HEK293 (cell line): ENCODE data around the gene RBP4.
A peak's percentile ranks its signal among the peaks of the same experiment; 100 is the strongest.

ENCODE experiments used
- GLIS1 ChIP-seq: fragments of 450-650 bp; formaldehyde crosslinking; IDR thresholded peaks from 2 replicates; pipeline ENCODE4 v1.5.1; 2016; ENCODE audit warnings: missing biosample characterization, missing genetic modification characterization
- KLF16 ChIP-seq: fragments of 450-650 bp; formaldehyde crosslinking; IDR thresholded peaks from 2 replicates; pipeline ENCODE4 v1.5.1; 2017; ENCODE audit warnings: missing biosample characterization, missing genetic modification characterization
- KLF7 ChIP-seq: fragments of 450-650 bp; formaldehyde crosslinking; IDR thresholded peaks from 2 replicates; pipeline ENCODE4 v1.5.1; 2016; ENCODE audit warnings: missing biosample characterization, missing genetic modification characterization, borderline replicate concordance
- KLF9 ChIP-seq: fragments of 450-650 bp; formaldehyde crosslinking; IDR thresholded peaks from 2 replicates; pipeline ENCODE4 v1.5.1; 2016; ENCODE audit warnings: missing biosample characterization, missing genetic modification characterization, low read depth
- SALL2 ChIP-seq: fragments of 450-650 bp; formaldehyde crosslinking; IDR thresholded peaks from 2 replicates; pipeline ENCODE4 v1.5.0; 2017; ENCODE audit warnings: missing biosample characterization, mild to moderate bottlenecking, missing genetic modification characterization, borderline replicate concordance
- TRIM28 ChIP-seq: IDR thresholded peaks from 2 replicates; pipeline ENCODE4 v1.6.1; 2011; ENCODE audit warnings: low read length, control low read depth, borderline replicate concordance
- YY2 ChIP-seq: fragments of 450-650 bp; formaldehyde crosslinking; IDR thresholded peaks from 2 replicates; pipeline ENCODE4 v1.5.1; 2016; ENCODE audit warnings: missing biosample characterization, missing genetic modification characterization
- ZIC2 ChIP-seq: fragments of 450-650 bp; formaldehyde crosslinking; IDR thresholded peaks from 2 replicates; pipeline ENCODE4 v1.5.1; 2016; ENCODE audit warnings: missing biosample characterization, missing genetic modification characterization
- ZNF114 ChIP-seq: fragments of 450-650 bp; formaldehyde crosslinking; IDR thresholded peaks from 2 replicates; pipeline ENCODE4 v1.5.0; 2017; ENCODE audit warnings: missing biosample characterization, missing genetic modification characterization
- ZNF2 ChIP-seq: fragments of 450-650 bp; formaldehyde crosslinking; IDR thresholded peaks from 2 replicates; pipeline ENCODE4 v1.5.1; 2016; ENCODE audit warnings: missing biosample characterization, missing genetic modification characterization
- ZNF223 ChIP-seq: fragments of 450-650 bp; formaldehyde crosslinking; IDR thresholded peaks from 2 replicates; pipeline ENCODE4 v1.5.1; 2016; ENCODE audit warnings: missing biosample characterization, missing genetic modification characterization
- ZNF350 ChIP-seq: fragments of 450-650 bp; formaldehyde crosslinking; IDR thresholded peaks from 2 replicates; pipeline ENCODE4 v1.5.0; 2017; ENCODE audit warnings: missing biosample characterization, mild to moderate bottlenecking, missing genetic modification characterization
- ZNF391 ChIP-seq: fragments of 450-650 bp; formaldehyde crosslinking; IDR thresholded peaks from 2 replicates; pipeline ENCODE4 v1.5.1; 2016; ENCODE audit warnings: low read depth, missing biosample characterization, missing genetic modification characterization, borderline replicate concordance
- ZNF426 ChIP-seq: fragments of 450-650 bp; formaldehyde crosslinking; IDR thresholded peaks from 2 replicates; pipeline ENCODE4 v1.5.1; 2017; ENCODE audit warnings: missing biosample characterization, missing genetic modification characterization, mild to moderate bottlenecking, inconsistent platforms, moderate library complexity
- ZNF510 ChIP-seq: fragments of 450-650 bp; formaldehyde crosslinking; IDR thresholded peaks from 2 replicates; pipeline ENCODE4 v1.5.1; 2018; ENCODE audit warnings: mild to moderate bottlenecking, missing genetic modification characterization, missing biosample characterization; ENCODE audit not compliant: insufficient replicate concordance
- ZNF521 ChIP-seq: fragments of 450-650 bp; formaldehyde crosslinking; IDR thresholded peaks from 2 replicates; pipeline ENCODE4 v1.5.1; 2017; ENCODE audit warnings: missing biosample characterization, mild to moderate bottlenecking, missing genetic modification characterization
- ZNF600 ChIP-seq: fragments of 450-650 bp; formaldehyde crosslinking; IDR thresholded peaks from 2 replicates; pipeline ENCODE4 v1.5.1; 2016; ENCODE audit warnings: missing biosample characterization, missing genetic modification characterization
- ZNF629 ChIP-seq: fragments of 450-650 bp; formaldehyde crosslinking; IDR thresholded peaks from 2 replicates; pipeline ENCODE4 v1.5.1; 2017; ENCODE audit warnings: missing biosample characterization, missing genetic modification characterization
- ZNF654 ChIP-seq: fragments of 450-650 bp; formaldehyde crosslinking; IDR thresholded peaks from 2 replicates; pipeline ENCODE4 v1.5.1; 2016; ENCODE audit warnings: low read depth, missing biosample characterization, missing genetic modification characterization
- ZNF660 ChIP-seq: fragments of 450-650 bp; IDR thresholded peaks from 2 replicates; pipeline ENCODE4 v1.5.1; 2018; ENCODE audit warnings: missing biosample characterization, mild to moderate bottlenecking, missing genetic modification characterization
- ZNF707 ChIP-seq: fragments of 450-650 bp; formaldehyde crosslinking; IDR thresholded peaks from 2 replicates; pipeline ENCODE4 v1.5.1; 2016; ENCODE audit warnings: missing biosample characterization, missing genetic modification characterization
- ZNF768 ChIP-seq: fragments of 450-650 bp; formaldehyde crosslinking; IDR thresholded peaks from 2 replicates; pipeline ENCODE4 v1.5.1; 2018; ENCODE audit warnings: missing biosample characterization, mild to moderate bottlenecking, missing genetic modification characterization
- ZNF785 ChIP-seq: fragments of 450-650 bp; formaldehyde crosslinking; IDR thresholded peaks from 2 replicates; pipeline ENCODE4 v1.5.1; 2016; ENCODE audit warnings: missing biosample characterization, missing genetic modification characterization
- TF ChIP-seq, protein P1 (sequence below): fragments of 450-650 bp; formaldehyde crosslinking; IDR thresholded peaks from 2 replicates; pipeline ENCODE4 v1.5.1; 2017; ENCODE audit warnings: missing biosample characterization, mild to moderate bottlenecking, missing genetic modification characterization, moderate library complexity
- TF ChIP-seq, protein P2 (sequence below): fragments of 450-650 bp; formaldehyde crosslinking; IDR thresholded peaks from 2 replicates; pipeline ENCODE4 v1.5.1; 2016; ENCODE audit warnings: missing biosample characterization, missing genetic modification characterization, low read depth
- TF ChIP-seq, protein P3 (sequence below): fragments of 450-650 bp; formaldehyde crosslinking; IDR thresholded peaks from 2 replicates; pipeline ENCODE4 v1.5.1; 2017; ENCODE audit warnings: missing biosample characterization, missing genetic modification characterization
- TF ChIP-seq, protein P4 (sequence below): fragments of 450-650 bp; formaldehyde crosslinking; IDR thresholded peaks from 2 replicates; pipeline ENCODE4 v1.5.1; 2016; ENCODE audit warnings: missing biosample characterization, missing genetic modification characterization, borderline replicate concordance
- TF ChIP-seq, protein P5 (sequence below): fragments of 450-650 bp; formaldehyde crosslinking; IDR thresholded peaks from 2 replicates; pipeline ENCODE4 v1.5.1; 2016; ENCODE audit warnings: missing biosample characterization, missing genetic modification characterization

The RBP4 gene

DNA sequence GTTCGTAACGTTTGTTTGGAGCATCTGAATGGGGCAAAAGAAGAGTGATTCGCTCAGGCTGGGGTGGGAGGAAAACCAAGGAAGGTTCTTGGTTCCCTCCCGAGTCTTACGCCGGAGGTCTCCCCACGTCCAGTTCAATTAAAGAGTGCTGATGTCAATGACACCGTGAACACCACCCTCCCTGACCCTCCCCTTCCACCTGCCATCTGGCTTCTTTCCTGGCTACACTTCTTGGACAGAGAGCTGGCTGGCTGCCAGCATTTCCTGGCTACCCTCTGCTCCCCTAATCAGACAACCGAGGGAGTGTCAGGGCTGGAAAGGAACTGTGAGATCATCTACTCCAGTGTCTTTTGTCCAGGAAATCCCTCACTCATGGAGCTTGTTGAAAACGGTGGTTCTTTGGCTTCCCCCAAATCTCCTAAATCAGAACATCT lies 58.7 kb downstream of the RBP4 start (continued):
- TF ChIP-seq, protein P1, sequence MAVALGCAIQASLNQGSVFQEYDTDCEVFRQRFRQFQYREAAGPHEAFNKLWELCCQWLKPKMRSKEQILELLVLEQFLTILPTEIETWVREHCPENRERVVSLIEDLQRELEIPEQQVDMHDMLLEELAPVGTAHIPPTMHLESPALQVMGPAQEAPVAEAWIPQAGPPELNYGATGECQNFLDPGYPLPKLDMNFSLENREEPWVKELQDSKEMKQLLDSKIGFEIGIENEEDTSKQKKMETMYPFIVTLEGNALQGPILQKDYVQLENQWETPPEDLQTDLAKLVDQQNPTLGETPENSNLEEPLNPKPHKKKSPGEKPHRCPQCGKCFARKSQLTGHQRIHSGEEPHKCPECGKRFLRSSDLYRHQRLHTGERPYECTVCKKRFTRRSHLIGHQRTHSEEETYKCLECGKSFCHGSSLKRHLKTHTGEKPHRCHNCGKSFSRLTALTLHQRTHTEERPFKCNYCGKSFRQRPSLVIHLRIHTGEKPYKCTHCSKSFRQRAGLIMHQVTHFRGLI, result no peak
- TF ChIP-seq ZNF600 (tag by site-specific recombination), result peak; percentile 66
- TF ChIP-seq ZNF660 (tag by site-specific recombination), result peak; percentile 96
- no peak for TF ChIP-seq KLF16
- TF ChIP-seq, protein P2, sequence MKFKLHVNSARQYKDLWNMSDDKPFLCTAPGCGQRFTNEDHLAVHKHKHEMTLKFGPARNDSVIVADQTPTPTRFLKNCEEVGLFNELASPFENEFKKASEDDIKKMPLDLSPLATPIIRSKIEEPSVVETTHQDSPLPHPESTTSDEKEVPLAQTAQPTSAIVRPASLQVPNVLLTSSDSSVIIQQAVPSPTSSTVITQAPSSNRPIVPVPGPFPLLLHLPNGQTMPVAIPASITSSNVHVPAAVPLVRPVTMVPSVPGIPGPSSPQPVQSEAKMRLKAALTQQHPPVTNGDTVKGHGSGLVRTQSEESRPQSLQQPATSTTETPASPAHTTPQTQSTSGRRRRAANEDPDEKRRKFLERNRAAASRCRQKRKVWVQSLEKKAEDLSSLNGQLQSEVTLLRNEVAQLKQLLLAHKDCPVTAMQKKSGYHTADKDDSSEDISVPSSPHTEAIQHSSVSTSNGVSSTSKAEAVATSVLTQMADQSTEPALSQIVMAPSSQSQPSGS (tag by site-specific recombination), result no peak
- 0 out of 2 replicates have a peak, but pooled peaks have one; percentile 13 for TF ChIP-seq ZNF2 (tag by site-specific recombination)
- no peak for TF ChIP-seq ZNF223 (tag by site-specific recombination)
- no peak for TF ChIP-seq ZNF521
- no peak for TF ChIP-seq ZNF785 (tag by site-specific recombination)
- TF ChIP-seq ZNF426, result no peak
- no peak for TF ChIP-seq ZNF768 (tag by site-specific recombination)
- TF ChIP-seq KLF7 (tag by site-specific recombination), result no peak
- TF ChIP-seq ZNF707 (tag by site-specific recombination), result no peak
- TF ChIP-seq, protein P3, sequence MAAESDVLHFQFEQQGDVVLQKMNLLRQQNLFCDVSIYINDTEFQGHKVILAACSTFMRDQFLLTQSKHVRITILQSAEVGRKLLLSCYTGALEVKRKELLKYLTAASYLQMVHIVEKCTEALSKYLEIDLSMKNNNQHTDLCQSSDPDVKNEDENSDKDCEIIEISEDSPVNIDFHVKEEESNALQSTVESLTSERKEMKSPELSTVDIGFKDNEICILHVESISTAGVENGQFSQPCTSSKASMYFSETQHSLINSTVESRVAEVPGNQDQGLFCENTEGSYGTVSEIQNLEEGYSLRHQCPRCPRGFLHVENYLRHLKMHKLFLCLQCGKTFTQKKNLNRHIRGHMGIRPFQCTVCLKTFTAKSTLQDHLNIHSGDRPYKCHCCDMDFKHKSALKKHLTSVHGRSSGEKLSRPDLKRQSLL, result no peak
- no peak for TF ChIP-seq YY2 (tag by site-specific recombination)
- TF ChIP-seq ZIC2, result no peak
- TF ChIP-seq ZNF510, result no peak
- peak; percentile 50; the same call in 1 of the 2 replicates for TF ChIP-seq ZNF629 (tag by site-specific recombination)
- TF ChIP-seq TRIM28, result no peak
- no peak for TF ChIP-seq KLF9 (tag by site-specific recombination)
- no peak for TF ChIP-seq SALL2
- TF ChIP-seq, protein P4, sequence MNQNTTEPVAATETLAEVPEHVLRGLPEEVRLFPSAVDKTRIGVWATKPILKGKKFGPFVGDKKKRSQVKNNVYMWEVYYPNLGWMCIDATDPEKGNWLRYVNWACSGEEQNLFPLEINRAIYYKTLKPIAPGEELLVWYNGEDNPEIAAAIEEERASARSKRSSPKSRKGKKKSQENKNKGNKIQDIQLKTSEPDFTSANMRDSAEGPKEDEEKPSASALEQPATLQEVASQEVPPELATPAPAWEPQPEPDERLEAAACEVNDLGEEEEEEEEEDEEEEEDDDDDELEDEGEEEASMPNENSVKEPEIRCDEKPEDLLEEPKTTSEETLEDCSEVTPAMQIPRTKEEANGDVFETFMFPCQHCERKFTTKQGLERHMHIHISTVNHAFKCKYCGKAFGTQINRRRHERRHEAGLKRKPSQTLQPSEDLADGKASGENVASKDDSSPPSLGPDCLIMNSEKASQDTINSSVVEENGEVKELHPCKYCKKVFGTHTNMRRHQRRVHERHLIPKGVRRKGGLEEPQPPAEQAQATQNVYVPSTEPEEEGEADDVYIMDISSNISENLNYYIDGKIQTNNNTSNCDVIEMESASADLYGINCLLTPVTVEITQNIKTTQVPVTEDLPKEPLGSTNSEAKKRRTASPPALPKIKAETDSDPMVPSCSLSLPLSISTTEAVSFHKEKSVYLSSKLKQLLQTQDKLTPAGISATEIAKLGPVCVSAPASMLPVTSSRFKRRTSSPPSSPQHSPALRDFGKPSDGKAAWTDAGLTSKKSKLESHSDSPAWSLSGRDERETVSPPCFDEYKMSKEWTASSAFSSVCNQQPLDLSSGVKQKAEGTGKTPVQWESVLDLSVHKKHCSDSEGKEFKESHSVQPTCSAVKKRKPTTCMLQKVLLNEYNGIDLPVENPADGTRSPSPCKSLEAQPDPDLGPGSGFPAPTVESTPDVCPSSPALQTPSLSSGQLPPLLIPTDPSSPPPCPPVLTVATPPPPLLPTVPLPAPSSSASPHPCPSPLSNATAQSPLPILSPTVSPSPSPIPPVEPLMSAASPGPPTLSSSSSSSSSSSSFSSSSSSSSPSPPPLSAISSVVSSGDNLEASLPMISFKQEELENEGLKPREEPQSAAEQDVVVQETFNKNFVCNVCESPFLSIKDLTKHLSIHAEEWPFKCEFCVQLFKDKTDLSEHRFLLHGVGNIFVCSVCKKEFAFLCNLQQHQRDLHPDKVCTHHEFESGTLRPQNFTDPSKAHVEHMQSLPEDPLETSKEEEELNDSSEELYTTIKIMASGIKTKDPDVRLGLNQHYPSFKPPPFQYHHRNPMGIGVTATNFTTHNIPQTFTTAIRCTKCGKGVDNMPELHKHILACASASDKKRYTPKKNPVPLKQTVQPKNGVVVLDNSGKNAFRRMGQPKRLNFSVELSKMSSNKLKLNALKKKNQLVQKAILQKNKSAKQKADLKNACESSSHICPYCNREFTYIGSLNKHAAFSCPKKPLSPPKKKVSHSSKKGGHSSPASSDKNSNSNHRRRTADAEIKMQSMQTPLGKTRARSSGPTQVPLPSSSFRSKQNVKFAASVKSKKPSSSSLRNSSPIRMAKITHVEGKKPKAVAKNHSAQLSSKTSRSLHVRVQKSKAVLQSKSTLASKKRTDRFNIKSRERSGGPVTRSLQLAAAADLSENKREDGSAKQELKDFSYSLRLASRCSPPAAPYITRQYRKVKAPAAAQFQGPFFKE (tag by site-specific recombination), result no peak
- no peak for TF ChIP-seq ZNF114 (tag by site-specific recombination)
- no peak for TF ChIP-seq ZNF350 (tag by site-specific recombination)
- no peak for TF ChIP-seq ZNF391 (tag by site-specific recombination)
- no peak for TF ChIP-seq GLIS1 (tag by site-specific recombination)
- no peak for TF ChIP-seq ZNF654
- TF ChIP-seq, protein P5, sequence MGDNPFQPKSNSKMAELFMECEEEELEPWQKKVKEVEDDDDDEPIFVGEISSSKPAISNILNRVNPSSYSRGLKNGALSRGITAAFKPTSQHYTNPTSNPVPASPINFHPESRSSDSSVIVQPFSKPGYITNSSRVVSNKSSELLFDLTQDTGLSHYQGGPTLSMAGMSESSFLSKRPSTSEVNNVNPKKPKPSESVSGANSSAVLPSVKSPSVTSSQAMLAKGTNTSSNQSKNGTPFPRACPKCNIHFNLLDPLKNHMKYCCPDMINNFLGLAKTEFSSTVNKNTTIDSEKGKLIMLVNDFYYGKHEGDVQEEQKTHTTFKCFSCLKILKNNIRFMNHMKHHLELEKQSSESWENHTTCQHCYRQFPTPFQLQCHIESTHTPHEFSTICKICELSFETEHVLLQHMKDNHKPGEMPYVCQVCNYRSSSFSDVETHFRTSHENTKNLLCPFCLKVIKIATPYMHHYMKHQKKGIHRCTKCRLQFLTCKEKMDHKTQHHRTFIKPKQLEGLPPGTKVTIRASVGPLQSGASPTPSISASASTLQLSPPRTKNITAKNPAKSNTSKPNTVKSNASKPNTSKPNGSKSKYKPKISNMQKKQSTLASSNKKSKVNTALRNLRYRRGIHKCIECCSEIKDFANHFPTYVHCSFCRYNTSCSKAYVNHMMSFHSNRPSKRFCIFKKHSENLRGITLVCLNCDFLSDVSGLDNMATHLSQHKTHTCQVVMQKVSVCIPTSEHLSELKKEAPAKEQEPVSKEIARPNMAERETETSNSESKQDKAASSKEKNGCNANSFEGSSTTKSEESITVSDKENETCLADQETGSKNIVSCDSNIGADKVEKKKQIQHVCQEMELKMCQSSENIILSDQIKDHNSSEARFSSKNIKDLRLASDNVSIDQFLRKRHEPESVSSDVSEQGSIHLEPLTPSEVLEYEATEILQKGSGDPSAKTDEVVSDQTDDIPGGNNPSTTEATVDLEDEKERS (tag by site-specific recombination), result no peak
